Measurements from ENCODE around the gene ZMYM3.

The ZMYM3 gene

GRCh38 chrX:71217298-71217697 is 36.6 kb downstream of the ZMYM3 start:
- Histone ChIP-seq H3K9ac (ENCODE audit: insufficient read length, low read depth) (no peak overlapping the region), H3K4me1 (ENCODE audit: insufficient read depth, insufficient read length) (no peaks in the 10 kb centered on the region)

GRCh38 chrX:71216485-71216884 is 37.5 kb downstream of the ZMYM3 start:
- Histone ChIP-seq H3K4me1 (ENCODE audit: insufficient read depth, insufficient read length) (no peaks in the 10 kb centered on the region), H3K9me3 (ENCODE audit: insufficient read depth, low read length) (no peaks in the 10 kb centered on the region), H3K27me3 (ENCODE audit: insufficient read depth, insufficient read length) (no peaks in the 10 kb centered on the region), H3K4me3 (ENCODE audit: insufficient read length, low read depth) (no peak overlapping the region), H3K36me3 (ENCODE audit: insufficient read depth, insufficient read length, low read length) (no peaks in the 10 kb centered on the region), H3K9ac (ENCODE audit: insufficient read length, low read depth) (no peak overlapping the region)
- TF ChIP-seq YY1 (IDR thresholded peaks at IDR 0.05; ENCODE audit: insufficient read depth, insufficient read length) = no peak
- no peak for DNase-seq (ENCODE audit: low read depth, low spot score)

More at GRCh38 chrX:71217298-71217697, 36.6 kb downstream of the ZMYM3 start:
- no peak for TF ChIP-seq ZNF274 (IDR thresholded peaks at IDR 0.05; ENCODE audit: low read depth, low read length)
- no peak for TF ChIP-seq SUZ12 (IDR thresholded peaks at IDR 0.05; ENCODE audit: extremely low read depth, insufficient read depth, insufficient read length)
- TF ChIP-seq YY1 (IDR thresholded peaks at IDR 0.05; ENCODE audit: insufficient read depth, insufficient read length) = no peak
- no peak for DNase-seq (ENCODE audit: low read depth, low spot score)
- no peak overlapping the region for H3K4me3 ChIP-seq (ENCODE audit: insufficient read length, low read depth)
- H3K36me3 ChIP-seq (ENCODE audit: insufficient read depth, insufficient read length, low read length) = no peaks in the 10 kb centered on the region
- H3K27me3 ChIP-seq (ENCODE audit: insufficient read depth, insufficient read length) = no peaks in the 10 kb centered on the region
- no peaks in the 10 kb centered on the region for H3K9me3 ChIP-seq (ENCODE audit: insufficient read depth, low read length)

DNA sequence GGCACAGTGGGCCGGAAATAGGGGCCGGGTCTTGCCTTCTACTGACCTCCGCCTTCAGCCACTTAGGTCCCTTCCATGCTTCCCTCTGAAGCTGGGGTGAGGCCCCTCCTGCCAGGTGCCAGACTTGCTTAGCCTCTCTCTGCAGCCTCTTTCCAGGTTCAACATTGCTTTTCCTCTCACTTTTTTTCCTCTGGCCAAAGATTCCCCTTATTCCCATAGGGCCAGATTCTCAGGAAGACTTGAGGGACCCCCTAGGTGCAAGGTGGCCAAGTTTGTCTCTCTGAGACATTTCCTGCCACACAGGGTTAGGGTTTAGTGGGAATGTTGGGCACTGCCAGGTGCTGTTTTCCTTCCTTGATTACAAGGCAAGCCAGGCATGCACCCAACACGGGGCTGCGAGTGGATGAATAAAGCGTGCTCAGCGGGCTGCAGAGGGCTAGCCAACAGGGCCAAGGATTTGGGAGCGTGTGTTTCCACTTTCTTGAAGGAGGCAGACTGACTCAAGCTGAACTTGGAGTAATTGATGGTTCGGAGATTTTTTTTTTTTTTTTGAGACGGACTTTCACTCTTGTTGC is 38.5 kb downstream of the ZMYM3 start:
- Histone ChIP-seq H3K4me3 (ENCODE audit: insufficient read length, low read depth) (no peak overlapping the region), H3K27me3 (ENCODE audit: insufficient read depth, insufficient read length) (no peaks in the 10 kb centered on the region), H3K9ac (ENCODE audit: insufficient read length, low read depth) (no peak overlapping the region), H3K4me1 (ENCODE audit: insufficient read depth, insufficient read length) (no peaks in the 10 kb centered on the region), H3K36me3 (ENCODE audit: insufficient read depth, insufficient read length, low read length) (no peaks in the 10 kb centered on the region), H3K9me3 (ENCODE audit: insufficient read depth, low read length) (no peaks in the 10 kb centered on the region)
- no peak for DNase-seq (ENCODE audit: low read depth, low spot score)
- TF ChIP-seq ZNF274 (IDR thresholded peaks at IDR 0.05; ENCODE audit: low read depth, low read length) (no peak), SUZ12 (IDR thresholded peaks at IDR 0.05; ENCODE audit: extremely low read depth, insufficient read depth, insufficient read length) (no peak), YY1 (IDR thresholded peaks at IDR 0.05; ENCODE audit: insufficient read depth, insufficient read length) (no peak)

GRCh38 chrX:71214604-71215337 is 39.2 kb downstream of the ZMYM3 start:
- H3K4me1 ChIP-seq (ENCODE audit: insufficient read depth, insufficient read length) = no peaks in the 10 kb centered on the region
- TF ChIP-seq YY1 (IDR thresholded peaks at IDR 0.05; ENCODE audit: insufficient read depth, insufficient read length) (no peak), SUZ12 (IDR thresholded peaks at IDR 0.05; ENCODE audit: extremely low read depth, insufficient read depth, insufficient read length) (no peak), ZNF274 (IDR thresholded peaks at IDR 0.05; ENCODE audit: low read depth, low read length) (no peak)
- H3K36me3 ChIP-seq (ENCODE audit: insufficient read depth, insufficient read length, low read length) = no peaks in the 10 kb centered on the region
- H3K27me3 ChIP-seq (ENCODE audit: insufficient read depth, insufficient read length) = no peaks in the 10 kb centered on the region
- no peak for DNase-seq (ENCODE audit: low read depth, low spot score)
- no peaks in the 10 kb centered on the region for H3K9me3 ChIP-seq (ENCODE audit: insufficient read depth, low read length)
- H3K4me3 ChIP-seq (ENCODE audit: insufficient read length, low read depth) = no peak overlapping the region
- no peak overlapping the region for H3K9ac ChIP-seq (ENCODE audit: insufficient read length, low read depth)

DNA sequence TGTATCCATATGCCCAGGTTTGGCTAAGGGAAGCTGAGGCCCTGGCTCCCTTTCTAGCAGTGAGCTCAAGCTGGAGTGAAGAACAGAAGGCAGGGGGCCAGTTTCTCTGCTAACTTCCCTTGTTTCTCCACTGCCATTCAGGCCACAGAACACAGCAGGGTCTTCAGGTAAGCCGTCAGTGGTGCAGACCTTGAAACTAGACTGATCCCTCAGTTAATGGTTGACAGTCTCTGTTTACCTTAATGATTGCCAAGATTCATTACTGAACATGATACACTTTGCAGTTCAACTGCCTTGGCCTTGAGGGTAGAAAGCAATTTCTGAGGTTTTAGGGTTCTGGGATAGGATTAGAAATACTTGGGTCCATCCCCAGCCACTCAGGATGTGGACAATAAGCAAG is 39.8 kb downstream of the ZMYM3 start:
- Histone ChIP-seq H3K27me3 (ENCODE audit: insufficient read depth, insufficient read length) (no peaks in the 10 kb centered on the region), H3K4me1 (ENCODE audit: insufficient read depth, insufficient read length) (no peaks in the 10 kb centered on the region), H3K36me3 (ENCODE audit: insufficient read depth, insufficient read length, low read length) (no peaks in the 10 kb centered on the region), H3K9ac (ENCODE audit: insufficient read length, low read depth) (no peak overlapping the region), H3K4me3 (ENCODE audit: insufficient read length, low read depth) (no peak overlapping the region), H3K9me3 (ENCODE audit: insufficient read depth, low read length) (no peaks in the 10 kb centered on the region)
- DNase-seq (ENCODE audit: low read depth, low spot score) = no peak
- TF ChIP-seq SUZ12 (IDR thresholded peaks at IDR 0.05; ENCODE audit: extremely low read depth, insufficient read depth, insufficient read length) (no peak), YY1 (IDR thresholded peaks at IDR 0.05; ENCODE audit: insufficient read depth, insufficient read length) (no peak), ZNF274 (IDR thresholded peaks at IDR 0.05; ENCODE audit: low read depth, low read length) (no peak)

DNA sequence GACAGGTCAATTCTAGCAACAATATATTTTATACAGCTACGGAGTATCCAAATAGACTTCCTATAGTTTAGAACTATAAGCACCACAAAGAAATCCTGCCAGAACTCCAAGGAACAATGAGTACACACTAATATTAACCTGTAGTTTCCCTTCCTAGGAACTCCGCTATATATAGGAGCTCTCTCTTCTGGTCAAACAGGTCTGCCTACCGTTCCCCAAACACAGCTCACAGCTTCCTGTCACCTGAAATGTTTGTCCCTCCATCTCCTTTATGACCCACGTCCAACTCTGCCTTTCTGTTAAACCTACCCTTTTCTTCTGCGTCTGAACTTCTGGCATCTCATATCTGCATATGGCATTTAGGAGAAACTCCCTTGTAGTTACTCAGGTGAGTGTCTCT is 41.4 kb downstream of the ZMYM3 start:
- TF ChIP-seq SUZ12 (IDR thresholded peaks at IDR 0.05; ENCODE audit: extremely low read depth, insufficient read depth, insufficient read length) (no peak), YY1 (IDR thresholded peaks at IDR 0.05; ENCODE audit: insufficient read depth, insufficient read length) (no peak)
- DNase-seq (ENCODE audit: low read depth, low spot score) = no peak

DNA sequence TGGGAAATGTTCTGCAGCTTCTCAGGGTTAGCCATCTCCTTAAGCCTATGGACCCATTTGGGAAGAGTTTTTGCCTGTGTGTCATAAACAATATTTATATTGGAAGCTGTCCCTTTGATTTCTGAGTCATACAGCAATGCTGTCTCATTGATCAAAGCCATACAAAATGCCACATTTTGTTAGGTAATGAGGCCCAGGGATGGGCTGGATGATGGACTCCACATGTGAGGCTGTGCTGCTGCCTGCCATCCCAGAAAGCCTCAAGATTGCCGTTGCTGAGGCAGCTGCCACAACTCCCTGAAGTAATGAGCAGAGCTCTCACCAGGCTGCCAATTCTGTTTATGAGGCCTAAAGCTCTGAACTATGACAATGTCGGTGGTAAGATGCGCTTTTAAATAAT is 43.1 kb downstream of the ZMYM3 start:
- H3K27me3 ChIP-seq (ENCODE audit: insufficient read depth, insufficient read length) = no peaks in the 10 kb centered on the region
- H3K36me3 ChIP-seq (ENCODE audit: insufficient read depth, insufficient read length, low read length) = no peaks in the 10 kb centered on the region
- no peak overlapping the region for H3K4me3 ChIP-seq (ENCODE audit: insufficient read length, low read depth)
- H3K9me3 ChIP-seq (ENCODE audit: insufficient read depth, low read length) = no peaks in the 10 kb centered on the region
- no peaks in the 10 kb centered on the region for H3K4me1 ChIP-seq (ENCODE audit: insufficient read depth, insufficient read length)
- no peak for TF ChIP-seq ZNF274 (IDR thresholded peaks at IDR 0.05; ENCODE audit: low read depth, low read length)
- TF ChIP-seq SUZ12 (IDR thresholded peaks at IDR 0.05; ENCODE audit: extremely low read depth, insufficient read depth, insufficient read length) = no peak
- TF ChIP-seq YY1 (IDR thresholded peaks at IDR 0.05; ENCODE audit: insufficient read depth, insufficient read length) = no peak
- H3K9ac ChIP-seq (ENCODE audit: insufficient read length, low read depth) = no peak overlapping the region
- DNase-seq (ENCODE audit: low read depth, low spot score) = no peak

More for the DNA sequence above, 41.4 kb downstream of the ZMYM3 start:
- Histone ChIP-seq H3K4me3 (ENCODE audit: insufficient read length, low read depth) (no peak overlapping the region), H3K9me3 (ENCODE audit: insufficient read depth, low read length) (no peaks in the 10 kb centered on the region), H3K4me1 (ENCODE audit: insufficient read depth, insufficient read length) (no peaks in the 10 kb centered on the region), H3K9ac (ENCODE audit: insufficient read length, low read depth) (no peak overlapping the region), H3K27me3 (ENCODE audit: insufficient read depth, insufficient read length) (no peaks in the 10 kb centered on the region), H3K36me3 (ENCODE audit: insufficient read depth, insufficient read length, low read length) (no peaks in the 10 kb centered on the region)

Data from NT2/D1 (cell line).